Cardiac muscle cell (in vitro differentiated cells and primary cell): ENCODE results near the gene VSTM4. TPM values are rescaled to one million over a fixed set of nuclear protein-coding genes. Genes with fewer than 3 reads are reported as not detected.

Experiments used
- DNase-seq, 2 donors: peaks; one replicate each; pipeline versions ENCODE4 v3.0.0 to v3.0.0-alpha.2; 2010 to 2017; ENCODE audit warnings: low read depth in 1 of 2, low spot score in 1 of 2
- H3K27ac ChIP-seq: fragments of 200-600 bp; sonication (generic); 2 replicates; pipeline ENCODE4 v1.5.1; 2016
- H3K27me3 ChIP-seq: fragments of 200-600 bp; sonication (generic); 2 replicates; pipeline ENCODE4 v1.6.0; 2016; ENCODE audit warnings: control low read depth
- H3K36me3 ChIP-seq: fragments of 200-600 bp; sonication (generic); 2 replicates; pipeline ENCODE4 v1.5.1; 2016; ENCODE audit warnings: control low read depth
- H3K4me1 ChIP-seq: fragments of 200-600 bp; sonication (generic); 2 replicates; pipeline ENCODE4 v1.8.1; 2017; ENCODE audit warnings: low read depth, mild to moderate bottlenecking, mixed run types
- H3K4me3 ChIP-seq: fragments of 200-600 bp; sonication (generic); 2 replicates; pipeline ENCODE4 v1.5.1; 2016; ENCODE audit warnings: mild to moderate bottlenecking
- H3K9me3 ChIP-seq: fragments of 200-600 bp; sonication (generic); 2 replicates; pipeline ENCODE4 v1.5.1; 2017; ENCODE audit warnings: low read depth, mild to moderate bottlenecking, control low read depth
- polyA plus RNA-seq: library from polyadenylated mRNA; unstranded; fragments of >200 nt; fragmentation: Nextera tagmentation; extraction: Ambion mirVana; gene quantifications from 2 replicates; pipeline ENCODE4 v1.2.1, GENCODE V29; 2016
- total RNA-seq: library from RNA; depleted of rRNA; stranded (reverse); fragments of >200 nt; gene quantifications from 2 replicates; pipeline ENCODE4 v1.2.3, GENCODE V29; 2016
- TF ChIP-seq, protein P1 (sequence below): IDR thresholded peaks from 2 replicates; pipeline ENCODE4 v1.5.1; 2012; ENCODE audit warnings: low read depth, mild to moderate bottlenecking, low read length

The VSTM4 gene
- total and polyA plus RNA-seq, 2 experiments from 2014 or later, result 3.6 to 6.0 TPM

DNA sequence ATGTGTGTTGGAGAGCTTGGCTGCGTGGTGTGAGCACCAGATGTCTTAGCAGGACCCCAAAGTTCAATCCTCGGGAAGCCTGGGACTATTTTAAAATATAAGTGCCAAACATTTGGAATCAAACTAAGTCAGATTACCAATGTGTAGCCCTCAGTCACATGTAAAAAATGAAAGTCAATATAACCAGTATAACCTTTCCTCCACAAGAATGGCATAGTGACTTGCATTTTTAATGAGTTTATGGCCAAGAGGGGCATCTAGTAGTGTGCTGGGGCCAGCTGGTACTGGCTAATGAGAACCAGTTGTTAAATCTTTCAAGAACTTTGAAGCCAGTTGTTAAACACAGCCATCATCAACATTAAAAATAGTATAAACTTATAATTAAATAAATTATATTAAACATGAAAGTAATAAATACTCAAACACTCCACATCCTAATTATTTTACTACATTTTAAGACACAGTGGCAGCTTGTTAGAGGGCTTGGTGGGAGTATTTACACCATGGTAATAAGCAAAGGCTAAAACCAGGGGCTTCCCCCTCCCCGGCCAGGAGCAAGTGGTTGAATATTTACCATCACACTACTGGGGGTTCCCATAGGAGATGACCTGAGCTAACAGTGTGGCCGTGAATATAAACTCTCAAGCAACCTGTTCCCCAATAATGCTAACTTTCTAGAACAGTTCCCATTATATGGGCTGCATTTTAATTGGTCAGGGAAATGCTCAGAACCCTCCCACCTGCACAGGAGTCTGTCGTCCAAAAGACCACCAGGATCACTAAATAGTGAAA, 26.4 kb upstream of the VSTM4 start:
- Histone ChIP-seq H3K9me3 (no peaks in the 10 kb centered on the region), H3K27ac (no peak overlapping the region), H3K4me1 (no peaks in the 10 kb centered on the region), H3K36me3 (no peaks in the 10 kb centered on the region), H3K27me3 (no peaks in the 10 kb centered on the region), H3K4me3 (no peak overlapping the region)
- TF ChIP-seq, protein P1, sequence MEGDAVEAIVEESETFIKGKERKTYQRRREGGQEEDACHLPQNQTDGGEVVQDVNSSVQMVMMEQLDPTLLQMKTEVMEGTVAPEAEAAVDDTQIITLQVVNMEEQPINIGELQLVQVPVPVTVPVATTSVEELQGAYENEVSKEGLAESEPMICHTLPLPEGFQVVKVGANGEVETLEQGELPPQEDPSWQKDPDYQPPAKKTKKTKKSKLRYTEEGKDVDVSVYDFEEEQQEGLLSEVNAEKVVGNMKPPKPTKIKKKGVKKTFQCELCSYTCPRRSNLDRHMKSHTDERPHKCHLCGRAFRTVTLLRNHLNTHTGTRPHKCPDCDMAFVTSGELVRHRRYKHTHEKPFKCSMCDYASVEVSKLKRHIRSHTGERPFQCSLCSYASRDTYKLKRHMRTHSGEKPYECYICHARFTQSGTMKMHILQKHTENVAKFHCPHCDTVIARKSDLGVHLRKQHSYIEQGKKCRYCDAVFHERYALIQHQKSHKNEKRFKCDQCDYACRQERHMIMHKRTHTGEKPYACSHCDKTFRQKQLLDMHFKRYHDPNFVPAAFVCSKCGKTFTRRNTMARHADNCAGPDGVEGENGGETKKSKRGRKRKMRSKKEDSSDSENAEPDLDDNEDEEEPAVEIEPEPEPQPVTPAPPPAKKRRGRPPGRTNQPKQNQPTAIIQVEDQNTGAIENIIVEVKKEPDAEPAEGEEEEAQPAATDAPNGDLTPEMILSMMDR, result no peak
- no peak for DNase-seq

- Histone ChIP-seq H3K27ac (no peak overlapping the region), H3K4me1 (no peaks in the 10 kb centered on the region), H3K27me3 (no peaks in the 10 kb centered on the region), H3K9me3 (no peaks in the 10 kb centered on the region), H3K36me3 (no peaks in the 10 kb centered on the region), H3K4me3 (no peak overlapping the region)
- TF ChIP-seq, protein P1, result no peak
- DNase-seq, result no peak
Observed at GRCh38 chr10:49140304-49141177, 25.2 kb upstream of the VSTM4 start.

GRCh38 chr10:49139846-49140195, 24.5 kb upstream of the VSTM4 start:
- Histone ChIP-seq H3K36me3 (no peaks in the 10 kb centered on the region), H3K27me3 (no peaks in the 10 kb centered on the region), H3K4me1 (no peaks in the 10 kb centered on the region), H3K27ac (no peak overlapping the region), H3K4me3 (no peak overlapping the region), H3K9me3 (no peaks in the 10 kb centered on the region)
- DNase-seq, result peak in 1 of 2 donors; percentile 53
- TF ChIP-seq, protein P1, result no peak

DNA sequence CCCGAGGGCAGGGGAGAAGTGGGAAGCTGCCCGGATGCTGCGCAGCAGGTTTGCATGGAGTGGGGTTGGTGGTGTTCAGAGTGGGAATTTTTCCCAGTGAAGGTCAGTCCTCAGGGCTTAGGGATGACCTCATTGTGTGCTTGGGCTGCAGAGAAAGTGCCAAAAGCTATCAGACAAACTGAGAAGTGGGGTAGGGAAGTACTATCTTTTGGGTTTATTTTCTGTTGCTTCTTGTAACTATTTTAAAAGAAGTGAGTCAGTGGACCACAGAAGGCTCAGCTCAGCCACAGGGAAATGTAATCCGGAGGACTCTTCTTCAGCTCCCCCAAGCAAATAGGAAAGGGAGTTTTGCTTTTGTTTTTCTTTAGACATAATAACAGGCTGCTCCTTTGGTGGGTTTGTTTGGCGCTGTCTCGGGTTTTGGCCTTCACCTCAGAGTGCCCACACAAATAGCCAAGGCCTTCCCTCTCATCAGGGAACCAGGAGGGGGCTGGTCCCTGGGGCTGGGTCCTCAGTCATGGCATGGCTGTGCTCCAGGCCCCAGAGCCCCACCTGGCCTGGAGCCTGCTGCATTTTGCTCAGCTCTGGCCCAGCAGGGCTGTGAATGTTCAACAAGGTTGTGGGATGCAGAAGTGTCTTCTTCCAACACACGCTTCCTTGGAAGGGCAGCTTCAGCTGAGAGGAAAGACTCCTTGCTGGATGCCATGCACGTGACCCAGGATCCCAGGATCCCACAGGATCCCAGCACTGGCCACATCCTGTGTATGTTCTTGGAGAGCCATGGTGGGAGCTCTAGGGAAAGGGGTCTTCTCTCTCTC, 23.9 kb upstream of the VSTM4 start:
- H3K4me1 ChIP-seq, result no peaks in the 10 kb centered on the region
- no peaks in the 10 kb centered on the region for H3K36me3 ChIP-seq
- peak in 1 of 2 donors; percentile 32 for DNase-seq
- TF ChIP-seq, protein P1, result no peak
- no peaks in the 10 kb centered on the region for H3K9me3 ChIP-seq
- H3K27ac ChIP-seq, result no peak overlapping the region
- no peak overlapping the region for H3K4me3 ChIP-seq
- H3K27me3 ChIP-seq, result no peaks in the 10 kb centered on the region

GRCh38 chr10:49138361-49138891, 23.1 kb upstream of the VSTM4 start:
- Histone ChIP-seq H3K9me3 (no peaks in the 10 kb centered on the region), H3K36me3 (no peaks in the 10 kb centered on the region), H3K27ac (no peak overlapping the region), H3K27me3 (no peaks in the 10 kb centered on the region), H3K4me3 (no peak overlapping the region), H3K4me1 (no peaks in the 10 kb centered on the region)
- TF ChIP-seq, protein P1, result no peak
- peak in 1 of 2 donors; percentile 23 for DNase-seq
